Activated naive CD4-positive, alpha-beta T cell treated with anti-CD3 and anti-CD28 coated beads, Interleukin-2, amount 50 U/mL, for 72 hours (primary cell): Measurements from ENCODE around the gene TIMP2. TPM values are rescaled to one million over a fixed set of nuclear protein-coding genes. Genes with fewer than 3 reads are reported as not detected.

Source experiments
- ATAC-seq, 2 donors: fragments of 150-1000 bp; cut with Tn5 transposase; 2 replicates each; pipeline ENCODE4 v1.10.0; 2021; ENCODE audit warnings: mild to moderate bottlenecking in 2 of 2, moderate library complexity in 2 of 2
- DNase-seq, 2 donors: peaks; one replicate each; pipeline ENCODE4 v3.0.0; 2021 to 2022; ENCODE audit warnings: low spot score in 2 of 2
- H3K27ac Mint-ChIP-seq, 2 donors: one replicate each; pipeline ENCODE4 v1.8.0; 2022; ENCODE audit warnings: mild to moderate bottlenecking in 2 of 2, mixed read lengths in 2 of 2
- H3K36me3 Mint-ChIP-seq, 2 donors: one replicate each; pipeline ENCODE4 v1.8.0; 2022; ENCODE audit warnings: mixed read lengths in 2 of 2
- H3K9me3 Mint-ChIP-seq, 2 donors: one replicate each; pipeline ENCODE4 v1.8.0; 2022; ENCODE audit warnings: mixed read lengths in 2 of 2
- total RNA-seq, 2 donors: library from RNA; stranded (reverse); gene quantifications; one replicate each; pipeline ENCODE4 v1.2.3, GENCODE V29; 2022

TIMP2 gene
- total RNA-seq, 2 donors from 2014 or later, result 1.1 TPM

- ATAC-seq (peak; percentile 37 to 52), DNase-seq (no peak)
- peaks cover 35 to 41% of the 10 kb centered on the region in 2 donors for H3K36me3 Mint-ChIP-seq
- H3K9me3 Mint-ChIP-seq, result no peaks in the 10 kb centered on the region
- H3K27ac Mint-ChIP-seq, result peak overlapping the region; percentile 78 to 86
Observed at GRCh38 chr17:78806451-78806850, 118.7 kb downstream of the TIMP2 start.

- DNase-seq, result peak; percentile 47 to 76
- peak; percentile 92 to 96 for ATAC-seq
- H3K9me3 Mint-ChIP-seq, result no peaks in the 10 kb centered on the region
- peaks cover 31 to 41% of the 10 kb centered on the region in 2 donors for H3K36me3 Mint-ChIP-seq
- peak overlapping the region; percentile 85 to 86 for H3K27ac Mint-ChIP-seq
Observed at GRCh38 chr17:78805301-78805700, 119.9 kb downstream of the TIMP2 start.

DNA sequence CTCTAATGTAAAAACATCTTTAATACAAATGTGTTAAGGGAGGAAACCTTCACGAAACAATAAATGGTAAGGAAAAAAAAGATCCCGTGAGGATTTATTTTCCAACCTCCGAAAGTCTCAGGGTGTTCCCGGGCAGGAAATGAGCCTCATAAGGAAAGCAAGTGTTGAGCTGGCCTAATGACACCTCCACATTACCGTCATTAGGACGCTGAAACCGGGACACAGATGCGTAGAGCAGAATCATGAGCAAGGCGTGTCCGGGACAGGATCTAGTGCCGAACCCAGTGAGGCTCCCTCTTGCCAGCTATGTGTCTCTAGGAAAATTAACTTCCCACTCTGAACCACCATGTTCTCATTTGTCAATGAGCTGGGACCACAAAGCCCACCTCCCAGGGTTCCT lies 120.4 kb downstream of the TIMP2 start:
- H3K36me3 Mint-ChIP-seq, result peaks cover 31 to 41% of the 10 kb centered on the region in 2 donors
- no peaks in the 10 kb centered on the region for H3K9me3 Mint-ChIP-seq
- peak overlapping the region; percentile 85 to 86 for H3K27ac Mint-ChIP-seq
- DNase-seq (no peak), ATAC-seq (peak; percentile 18 to 47)

DNA sequence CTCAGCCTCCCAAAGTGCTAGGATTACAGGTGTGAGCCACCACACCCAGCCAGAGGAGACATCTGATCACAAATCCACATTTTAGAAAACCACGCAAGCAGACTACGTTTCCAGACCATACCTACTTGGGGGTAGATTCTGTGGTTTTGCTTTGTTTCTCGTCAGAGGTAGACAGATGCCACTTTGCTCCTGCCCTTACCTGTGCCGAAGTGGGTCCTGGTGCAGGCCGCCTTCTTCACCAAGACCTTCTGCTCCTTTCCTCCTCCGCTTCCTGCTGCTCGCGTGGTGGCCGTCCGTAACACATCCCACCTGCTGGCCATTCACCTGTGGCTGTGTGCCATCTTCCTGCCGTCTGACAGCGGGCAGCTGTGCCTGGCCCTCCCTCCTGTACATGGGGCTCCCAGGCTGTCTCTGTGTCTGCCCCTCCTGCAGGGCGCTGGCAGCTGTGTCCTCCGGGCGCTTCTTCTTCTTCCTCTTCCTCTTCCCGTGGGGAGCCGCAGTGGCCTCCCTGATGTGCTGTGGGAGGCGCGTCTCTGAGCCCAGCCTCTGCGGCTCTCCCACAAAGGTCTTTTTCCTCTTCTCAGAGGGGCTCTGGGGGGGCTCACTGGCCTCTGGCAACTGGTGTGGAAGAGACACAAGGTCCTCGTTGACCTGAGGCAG lies 121.9 kb downstream of the TIMP2 start:
- no peaks in the 10 kb centered on the region for H3K9me3 Mint-ChIP-seq
- no peak for DNase-seq
- peaks cover 31 to 45% of the 10 kb centered on the region in 2 donors for H3K36me3 Mint-ChIP-seq
- no peak for ATAC-seq
- peak overlapping the region; percentile 69 to 87 for H3K27ac Mint-ChIP-seq

Other genes with a start within 250 kb of the TIMP2 start
- gene CYTH1, start 143.1 kb downstream of the TIMP2 start, total RNA-seq, result 100 to 1,000 TPM in 1 of 2 donors, 10 to 100 TPM in 1; 82.6 to 148 TPM
- gene USP36, start 84.6 kb downstream of the TIMP2 start, total RNA-seq, result 10 to 100 TPM; 82.2 to 88.1 TPM
- gene CEP295NL, start 22.2 kb downstream of the TIMP2 start, total RNA-seq, result under 1 TPM in 1 of 2 donors, not detected in 1; 0.61 TPM
- gene LGALS3BP, start 54.5 kb upstream of the TIMP2 start, total RNA-seq, result 10 to 100 TPM; 71.3 to 95.6 TPM
- gene CANT1, start 84.4 kb upstream of the TIMP2 start, total RNA-seq, result 10 to 100 TPM; 54.7 to 57.0 TPM
- not detected for gene C1QTNF1, start 98.8 kb upstream of the TIMP2 start, total RNA-seq
- 10 to 100 TPM; 31.5 to 40.5 TPM for gene ENGASE, start 149.4 kb upstream of the TIMP2 start, total RNA-seq